GM13977 (cell line): ENCODE data around the gene TBC1D24.

Source experiments
- DNase-seq: peaks from one replicate; pipeline ENCODE4 v3.0.0; 2012; ENCODE audit warnings: low spot score
- CTCF ChIP-seq: IDR thresholded peaks from 2 replicates; pipeline ENCODE4 v1.5.1; 2012; ENCODE audit warnings: mild to moderate bottlenecking, control low read depth; ENCODE audit not compliant: insufficient read depth; ENCODE audit errors: extremely low read depth, missing control alignments
- in situ Hi-C: fragments of 300-500 bp; cut with MboI; formaldehyde crosslinking; loops from one replicate; pipeline ENCODE4 v1.12.0; 2022; ENCODE audit warnings: low sequenced_read_pairs, low pct_unique_long_range_greater_than_20kb, mixed read lengths, inconsistent platforms; ENCODE audit not compliant: unreplicated experiment

TBC1D24 gene

GRCh38 chr16:2471016-2471652 lies 3.8 kb upstream of the TBC1D24 start, which contains the start of gene NTN3:
TSS of gene NTN3 (plus strand) at chr16:2471297. CDS start at chr16:2471702, 405 bp downstream.
- in situ Hi-C loops = no loop called here
- TF ChIP-seq CTCF = no peak
- DNase-seq = peak; percentile 73

- DNase-seq = no peak
- in situ Hi-C loops = no loop called here
- TF ChIP-seq CTCF = no peak
These were observed 3.1 kb upstream of the TBC1D24 start for GRCh38 chr16:2471653-2472487.

- DNase-seq = no peak
- no peak for TF ChIP-seq CTCF
- in situ Hi-C loops = no loop called here
These were observed 2.5 kb upstream of the TBC1D24 start for GRCh38 chr16:2472488-2472864.

GRCh38 chr16:2472885-2473445 lies 2.0 kb upstream of the TBC1D24 start:
- TF ChIP-seq CTCF = no peak
- no peak for DNase-seq

GRCh38 chr16:2473446-2473926 lies 1.4 kb upstream of the TBC1D24 start:
- in situ Hi-C loops = no loop called here
- no peak for TF ChIP-seq CTCF
- DNase-seq = no peak

More at GRCh38 chr16:2472885-2473445, 2.0 kb upstream of the TBC1D24 start:
- in situ Hi-C loops = no loop called here

GRCh38 chr16:2473999-2474876 lies 689 bp upstream of the TBC1D24 start:
- peak; percentile 73 for TF ChIP-seq CTCF
- peak; percentile 87 for DNase-seq
- in situ Hi-C loops = no loop called here
